GM18858 (cell line): ENCODE measurements around the gene ACTL6A.
A peak's percentile ranks its signal among the peaks of the same experiment; 100 is the strongest.
"Not testable (repeated sequence)": the region's sequence is repeated elsewhere in the genome, so short reads cannot be mapped to it uniquely, and the experiment has no call there.

Source experiments
- ATAC-seq: cut with Tn5 transposase; IDR thresholded peaks from one replicate; pipeline ENCODE4 v1.9.1; 2021; ENCODE audit not compliant: unreplicated experiment

Gene ACTL6A

DNA sequence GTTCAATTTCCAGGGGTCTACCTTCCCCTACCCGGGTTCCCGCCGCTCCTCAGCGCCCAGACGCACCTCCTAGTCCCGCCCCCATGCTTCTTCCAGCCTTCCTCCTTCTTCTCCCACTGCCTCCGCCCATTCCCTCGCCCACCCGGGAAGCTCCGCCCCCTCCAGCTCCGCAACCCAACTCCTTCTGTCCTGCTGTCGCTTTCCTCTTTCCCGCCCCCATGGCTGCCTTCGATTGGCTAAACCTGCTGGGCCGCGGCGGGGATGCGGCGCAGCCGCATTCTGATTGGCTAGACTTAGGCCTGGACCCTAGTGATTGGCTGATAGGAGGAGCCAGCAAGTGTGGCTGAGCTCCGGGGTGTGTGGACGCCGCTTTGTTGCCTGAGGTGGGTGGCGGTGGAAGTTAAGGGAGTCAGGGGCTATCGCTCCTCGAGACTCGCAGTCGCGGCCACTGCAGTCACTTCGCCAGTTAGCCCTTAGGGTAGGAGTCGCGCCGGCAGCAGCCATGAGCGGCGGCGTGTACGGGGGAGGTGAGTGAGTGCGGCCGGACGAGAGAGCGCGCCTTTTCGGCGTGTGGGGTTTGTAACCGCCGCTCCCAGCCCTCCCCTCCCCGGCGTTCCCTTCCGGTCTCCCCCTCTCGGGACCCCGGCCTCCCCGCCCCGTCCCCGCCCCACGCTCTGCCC lies at the start of gene ACTL6A:
TSS of gene ACTL6A (plus strand) at position 336 of the 680 bp plus-strand sequence. CDS start at position 503, 167 bp downstream.
- peak; percentile 95 for ATAC-seq

GRCh38 chr3:179513862-179514261 lies 48.9 kb upstream of the ACTL6A start:
- no peak for ATAC-seq

GRCh38 chr3:179516461-179517251 lies 46.1 kb upstream of the ACTL6A start:
- not testable (repeated sequence) for ATAC-seq

GRCh38 chr3:179526482-179526881 lies 36.2 kb upstream of the ACTL6A start:
- ATAC-seq, result no peak

DNA sequence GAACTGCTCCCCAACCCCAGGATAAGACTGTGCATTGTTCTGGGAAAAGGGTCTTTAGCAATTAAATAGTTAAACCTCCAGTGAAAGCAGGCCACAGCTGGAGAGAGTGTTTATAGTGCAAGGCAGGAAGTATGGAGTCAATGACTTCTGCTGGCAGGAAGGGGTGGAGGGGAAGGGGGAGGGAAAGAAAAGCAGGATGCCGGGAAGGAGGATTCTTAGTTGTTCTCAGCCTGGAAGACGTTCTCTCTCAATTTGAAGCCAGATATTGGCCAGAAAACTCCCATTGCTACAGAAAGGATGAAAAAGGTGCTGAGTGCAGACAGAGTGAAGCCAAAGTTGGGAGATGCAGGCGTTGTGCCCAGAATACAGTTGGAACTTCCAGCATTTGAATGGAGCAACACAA lies 35.7 kb upstream of the ACTL6A start:
- ATAC-seq, result no peak

- no peak for ATAC-seq
Observed at GRCh38 chr3:179528772-179529171, 34.0 kb upstream of the ACTL6A start.

DNA sequence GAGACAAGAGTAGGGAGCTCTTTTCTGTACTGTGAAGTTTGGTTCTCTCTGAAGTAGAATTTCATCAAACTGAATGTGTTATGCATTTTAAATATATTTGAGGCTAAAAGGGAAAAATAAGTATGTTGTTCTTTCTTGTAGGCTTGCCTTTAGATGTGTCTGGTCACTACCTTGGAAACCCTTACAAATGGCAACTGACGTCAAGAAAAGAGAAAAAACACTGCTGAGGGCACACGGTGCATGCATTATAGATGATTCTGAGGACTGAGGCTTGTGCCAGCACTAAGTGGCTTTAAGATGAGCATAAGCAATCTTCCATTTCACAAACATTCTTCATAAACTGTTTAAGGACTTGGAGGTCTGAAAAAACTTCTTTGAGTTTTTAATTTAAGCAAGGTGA lies 31.1 kb upstream of the ACTL6A start:
- ATAC-seq, result no peak

GRCh38 chr3:179533274-179533673 lies 29.5 kb upstream of the ACTL6A start:
- ATAC-seq, result no peak

GRCh38 chr3:179536256-179536655 lies 26.5 kb upstream of the ACTL6A start:
- ATAC-seq, result no peak

- no peak for ATAC-seq
Observed at GRCh38 chr3:179541094-179541493, 21.6 kb upstream of the ACTL6A start.

- no peak for ATAC-seq
Observed at GRCh38 chr3:179541596-179541995, 21.1 kb upstream of the ACTL6A start.

DNA sequence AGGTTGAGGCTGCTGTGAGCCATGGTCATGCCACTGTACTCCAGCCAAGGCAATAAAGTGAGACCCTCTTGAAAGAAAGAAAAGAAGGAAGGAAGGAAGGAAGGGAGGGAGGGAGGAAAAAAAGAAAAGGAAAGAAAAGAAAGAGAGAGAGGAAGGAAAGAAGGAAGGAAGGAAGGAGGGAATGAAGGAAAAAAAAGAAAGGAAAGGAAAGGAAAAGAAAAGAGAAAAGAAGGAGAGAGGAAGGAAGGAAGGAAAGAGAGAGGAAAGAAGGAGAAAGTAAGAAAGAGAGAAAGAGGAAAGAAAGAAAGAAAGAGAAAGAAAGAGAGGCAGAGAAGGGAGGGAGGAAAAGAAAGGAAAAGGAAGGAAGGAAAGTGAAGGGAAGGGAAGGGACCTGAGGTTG lies 20.4 kb upstream of the ACTL6A start:
- ATAC-seq, result no peak

DNA sequence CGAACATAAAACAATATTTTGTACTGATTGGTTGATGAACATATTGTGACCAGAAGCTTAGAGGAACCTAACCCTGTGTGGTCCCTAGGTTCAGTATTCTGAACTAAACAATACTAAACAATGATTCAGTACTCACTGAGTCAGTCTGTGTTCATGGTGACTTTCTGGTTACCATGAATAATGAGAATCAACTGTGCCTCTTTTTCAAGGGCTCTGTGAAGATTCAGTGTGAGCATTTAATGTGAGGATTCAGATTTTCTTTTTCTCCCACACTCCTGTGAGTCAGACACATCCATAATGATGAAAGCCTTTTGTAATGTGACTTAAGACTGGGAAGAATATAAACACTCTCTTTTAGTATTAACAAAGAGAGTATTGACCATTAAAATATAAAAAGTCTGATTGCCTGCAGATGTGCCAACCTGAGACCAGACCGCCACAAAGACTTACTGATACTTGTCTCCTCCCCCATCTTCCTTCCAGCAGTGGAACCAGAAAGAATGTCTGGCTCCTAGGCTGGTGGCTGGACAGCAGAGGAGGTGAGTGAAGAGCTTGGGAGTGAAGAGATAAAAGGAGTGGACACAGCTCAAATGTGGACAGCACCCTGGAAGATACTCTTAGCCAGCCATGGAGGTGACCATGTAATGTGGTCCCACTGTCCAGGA lies 17.6 kb upstream of the ACTL6A start:
- no peak for ATAC-seq

- ATAC-seq, result no peak
Observed at GRCh38 chr3:179546814-179547241, 15.9 kb upstream of the ACTL6A start.

DNA sequence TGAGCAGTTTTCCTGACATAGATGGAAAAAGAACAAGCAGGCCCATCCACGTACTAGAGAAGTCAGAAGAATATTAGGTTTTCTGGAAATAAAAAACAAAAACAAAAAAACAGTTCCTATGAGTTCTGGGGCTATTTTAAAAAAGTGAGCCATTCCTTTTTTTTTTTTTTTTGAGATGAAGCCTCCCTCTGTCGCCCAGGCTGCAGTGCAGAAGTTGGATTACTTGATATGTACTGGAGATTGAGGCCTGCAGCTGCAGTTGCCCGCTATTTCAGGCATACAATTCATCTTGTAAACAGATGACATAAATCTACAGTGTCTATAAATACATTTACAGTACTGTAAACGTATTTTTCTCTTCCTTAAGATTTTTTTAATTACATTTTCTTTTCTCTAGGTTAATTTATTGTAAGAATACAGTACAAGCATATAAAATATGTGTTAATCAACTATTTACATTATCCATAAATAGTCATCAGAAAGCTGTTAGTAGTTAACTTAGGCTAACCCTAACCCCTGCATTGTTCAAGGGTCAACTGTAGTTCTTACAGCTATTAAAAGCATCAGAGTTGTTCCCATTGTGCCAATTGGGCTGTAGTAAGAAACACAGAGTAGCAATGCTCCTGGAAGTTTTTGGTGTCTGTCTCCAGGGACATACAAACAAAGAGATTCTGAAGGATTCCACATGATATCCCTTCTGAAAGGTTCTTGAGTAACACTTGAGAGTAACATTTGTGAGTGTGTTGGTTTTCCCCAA lies 11.2 kb upstream of the ACTL6A start:
- ATAC-seq, result no peak

DNA sequence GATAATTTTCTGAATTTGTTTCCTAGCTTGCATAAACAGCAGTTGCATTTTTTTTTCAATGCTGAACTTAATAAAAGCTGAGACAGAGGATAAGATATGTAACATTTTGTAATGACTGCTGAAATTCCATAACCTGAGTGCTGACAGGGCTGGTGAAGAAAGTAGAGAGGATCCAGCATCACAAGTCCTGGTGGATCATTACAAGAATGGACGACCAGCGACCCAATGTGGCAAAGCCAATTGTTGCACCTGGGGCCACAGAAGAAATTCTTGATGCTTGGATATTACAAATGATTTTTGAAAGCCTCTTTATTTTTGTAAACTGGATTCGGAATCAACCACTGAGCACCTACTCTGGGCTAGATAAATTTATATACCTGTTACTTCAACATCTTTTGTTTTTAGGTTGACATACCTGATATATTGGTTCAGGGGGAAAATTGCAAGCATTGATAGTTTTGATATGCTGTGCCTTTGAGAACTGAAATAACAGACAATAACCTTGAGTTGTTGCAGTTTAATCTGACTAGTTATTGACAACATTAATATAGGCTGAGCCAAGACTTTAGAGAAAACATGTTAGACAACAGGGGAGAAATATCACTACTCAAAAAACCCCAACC lies 3.9 kb upstream of the ACTL6A start:
- no peak for ATAC-seq

DNA sequence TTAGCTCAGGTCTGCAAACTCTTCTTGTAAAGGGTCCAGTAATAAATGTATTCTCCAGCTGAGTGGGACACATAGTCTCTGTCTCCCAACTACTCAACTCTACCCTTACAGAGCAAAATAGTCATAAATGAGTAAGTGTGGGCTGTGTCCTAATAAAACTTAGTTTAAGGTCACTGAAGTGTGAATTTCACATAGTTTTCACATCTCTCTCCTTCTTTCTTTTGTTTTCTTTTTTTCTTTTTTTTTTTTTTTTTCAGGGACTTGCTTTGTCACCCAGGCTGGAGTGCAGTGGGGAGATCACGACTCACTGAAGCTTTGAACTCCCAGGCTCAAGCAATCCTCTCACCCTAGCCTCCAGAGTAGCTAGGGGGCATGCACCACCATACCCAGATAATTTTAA lies 1.9 kb upstream of the ACTL6A start:
- no peak for ATAC-seq

GRCh38 chr3:179563271-179563783 lies 601 bp downstream of the ACTL6A start:
- peak; percentile 37 for ATAC-seq

DNA sequence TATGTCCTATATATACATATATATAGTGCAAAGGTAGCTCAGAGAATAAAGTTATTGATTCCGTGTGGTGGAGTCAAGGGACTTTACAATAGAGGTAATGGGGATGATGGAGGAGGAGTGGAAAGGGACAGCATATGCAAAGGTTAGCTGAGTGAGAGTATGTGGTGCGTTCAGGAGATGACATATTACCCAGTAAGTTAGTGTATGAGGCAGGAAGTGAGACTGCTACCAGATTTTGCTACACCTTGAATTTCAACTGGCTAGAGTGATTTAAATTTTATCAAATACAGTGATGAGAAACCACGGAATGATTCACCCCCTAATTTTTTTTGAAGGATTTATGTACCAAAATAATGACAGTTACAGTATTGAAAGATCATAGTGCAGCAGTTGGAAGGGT lies 2.8 kb downstream of the ACTL6A start:
- ATAC-seq, result no peak

- no peak for ATAC-seq
Observed at GRCh38 chr3:179580992-179581391, 18.3 kb downstream of the ACTL6A start.
